K562 (cell line): ENCODE data around the gene SLC34A3. TPM values are rescaled to one million over a fixed set of nuclear protein-coding genes. Genes with fewer than 3 reads are reported as not detected.

ENCODE experiments used
- ARID2 ChIP-seq: fragments of 450-650 bp; IDR thresholded peaks from 2 replicates; pipeline ENCODE4 v1.6.1; 2017; ENCODE audit warnings: antibody characterized with exemption, mild to moderate bottlenecking
- CBX8 ChIP-seq: fragments of 200-600 bp; sonication (generic); IDR thresholded peaks from 2 replicates; pipeline ENCODE4 v1.6.1; 2012; ENCODE audit warnings: borderline replicate concordance, mixed run types, low read depth, mild to moderate bottlenecking, moderate library complexity, mixed read lengths, low read length, control low read depth, inconsistent platforms; ENCODE audit not compliant: poor library complexity, severe bottlenecking; ENCODE audit errors: extremely low read depth
- CREB5 ChIP-seq: fragments of 250-450 bp; sonication (Bioruptor Pico); IDR thresholded peaks from 2 replicates; pipeline ENCODE4 v1.5.0; 2020; ENCODE audit warnings: mild to moderate bottlenecking
- DLX4 ChIP-seq: fragments of 250-450 bp; sonication (Bioruptor Pico); IDR thresholded peaks from 2 replicates; pipeline ENCODE4 v1.6.1; 2021; ENCODE audit warnings: mild to moderate bottlenecking
- EP400 ChIP-seq: fragments of 450-650 bp; IDR thresholded peaks from 2 replicates; pipeline ENCODE4 v1.6.1; 2017; ENCODE audit warnings: antibody characterized with exemption, mild to moderate bottlenecking, moderate library complexity
- FIP1L1 ChIP-seq: fragments of 200-400 bp; formaldehyde crosslinking; IDR thresholded peaks from 2 replicates; pipeline ENCODE4 v1.6.1; 2018; ENCODE audit warnings: mild to moderate bottlenecking, low read depth, low read length; ENCODE audit not compliant: poor library complexity, severe bottlenecking
- KAT2B ChIP-seq: IDR thresholded peaks from one replicate; pipeline ENCODE4 v1.6.1; 2012; ENCODE audit warnings: low read depth, mild to moderate bottlenecking, control low read depth, inconsistent platforms, low read length, moderate library complexity
- KDM5B ChIP-seq: fragments of 200-600 bp; sonication (generic); IDR thresholded peaks from 2 replicates; pipeline ENCODE4 v1.6.1; 2012; ENCODE audit warnings: low read depth, mild to moderate bottlenecking, moderate library complexity, low read length, control low read depth, inconsistent platforms; ENCODE audit not compliant: insufficient replicate concordance
- KLF6 ChIP-seq: fragments of 250-450 bp; sonication (Bioruptor Pico); IDR thresholded peaks from 2 replicates; pipeline ENCODE4 v1.4.0; 2020; ENCODE audit warnings: mild to moderate bottlenecking, moderate library complexity, borderline replicate concordance
- MAFK ChIP-seq: IDR thresholded peaks from 2 replicates; pipeline ENCODE4 v1.6.1; 2011; ENCODE audit warnings: low read length, improper control_type of control experiment
- MXI1 ChIP-seq: IDR thresholded peaks from 2 replicates; pipeline ENCODE4 v1.6.1; 2011; ENCODE audit warnings: low read depth, mild to moderate bottlenecking, improper control_type of control experiment, low read length
- SIN3A ChIP-seq, 2 experiments: fragments of 150-350 bp in 1 of 2; IDR thresholded peaks; 2 replicates each; pipeline ENCODE4 v1.6.1; 2011 to 2016; ENCODE audit warnings: borderline replicate concordance in 2 of 2, low read depth in 2 of 2, low read length in 2 of 2, mild to moderate bottlenecking in 2 of 2, moderate library complexity in 2 of 2; ENCODE audit not compliant: control insufficient read depth in 1 of 2
- SLC30A9 ChIP-seq: fragments of 250-450 bp; sonication (Bioruptor Pico); IDR thresholded peaks from 2 replicates; pipeline ENCODE4 v1.8.0; 2022; ENCODE audit warnings: mild to moderate bottlenecking, moderate library complexity
- SMAD3 ChIP-seq: fragments of 450-650 bp; formaldehyde crosslinking; conservative IDR thresholded peaks from 2 replicates; pipeline ENCODE4 v1.4.0; 2020; ENCODE audit warnings: mild to moderate bottlenecking
- SMARCE1 ChIP-seq: fragments of 450-650 bp; IDR thresholded peaks from 2 replicates; pipeline ENCODE4 v1.7.1; 2016; ENCODE audit warnings: mild to moderate bottlenecking
- TCF7 ChIP-seq: sonication (generic); IDR thresholded peaks from 2 replicates; pipeline ENCODE4 v1.6.1; 2016; ENCODE audit warnings: antibody characterized with exemption, borderline replicate concordance
- UBTF ChIP-seq, 2 experiments: IDR thresholded peaks; 2 replicates each; pipeline ENCODE4 v1.6.1; 2012; ENCODE audit warnings: improper control_type of control experiment in 2 of 2, low read depth in 2 of 2, low read length in 2 of 2, borderline replicate concordance in 1 of 2
- ZFPM2 ChIP-seq: fragments of 250-450 bp; sonication (Bioruptor Pico); IDR thresholded peaks from 2 replicates; pipeline ENCODE4 v1.5.1; 2022; ENCODE audit warnings: mild to moderate bottlenecking
- ZNF197 ChIP-seq: fragments of 200-800 bp; sonication (Bioruptor generic); IDR thresholded peaks from 2 replicates; pipeline ENCODE4 v1.6.1; 2016; ENCODE audit warnings: low read depth, missing genetic modification characterization, missing compliant biosample characterization
- ZNF41 ChIP-seq: fragments of 250-450 bp; sonication (Bioruptor Pico); conservative IDR thresholded peaks from 2 replicates; pipeline ENCODE4 v1.4.0; 2020; ENCODE audit warnings: mild to moderate bottlenecking
- ZNF431 ChIP-seq: sonication (generic); formaldehyde crosslinking; IDR thresholded peaks from 2 replicates; pipeline ENCODE4 v1.8.0; 2022; ENCODE audit warnings: mild to moderate bottlenecking, missing genetic modification reagents
- ZNF445 ChIP-seq: fragments of 250-450 bp; sonication (Bioruptor Pico); IDR thresholded peaks from 2 replicates; pipeline ENCODE4 v1.4.0; 2020; ENCODE audit warnings: low read depth, mild to moderate bottlenecking, moderate library complexity
- ZNF764 ChIP-seq: fragments of 250-450 bp; sonication (Bioruptor Pico); IDR thresholded peaks from 2 replicates; pipeline ENCODE4 v1.4.0; 2020; ENCODE audit warnings: low read depth, mild to moderate bottlenecking, moderate library complexity
- polyA plus RNA-seq, 8 experiments: library from polyadenylated mRNA; depleted of rRNA in 4 of 8; stranded (reverse) in 5 of 8; unstranded in 3 of 8; fragments of >200 nt; fragmentation: Nextera tagmentation in 2 of 8; fragmentation: Illumina TruSeq in 1 of 8; extraction: Ambion mirVana in 2 of 8; extraction: Trizol in 1 of 8; gene quantifications; 2 replicates each; pipeline versions ENCODE4 v1.2.1 to v1.2.3, GENCODE V29; 2011 to 2014; ENCODE audit warnings: inconsistent platforms in 1 of 8, missing spikeins in 1 of 8
- total RNA-seq, 7 experiments: library from RNA; depleted of rRNA in 6 of 7; stranded (reverse); fragments of >200 nt in 6 of 7; fragmentation: Illumina TruSeq in 2 of 7; extraction: Trizol in 2 of 7; gene quantifications; 2 replicates each; pipeline versions ENCODE4 v1.2.1 to v1.2.3, GENCODE V29; 2011 to 2021; ENCODE audit warnings: low replicate concordance in 1 of 7

The SLC34A3 gene
- total and polyA plus RNA-seq, 9 of the 15 experiments (the other 6 are each of a cell fraction or from before 2014, with no cell fraction given): not detected

- TF ChIP-seq SMARCE1 (peak; percentile 93), FIP1L1 (no peak), SMAD3 (CRISPR knock-in tag) (no peak), SIN3A (IDR thresholded peaks at IDR 0.05; ENCODE audit: borderline replicate concordance in 2 of 2, control insufficient read depth in 1 of 2, low read depth in 2 of 2, low read length in 2 of 2) (peak; percentile 78 to 96), KAT2B (no peak), ARID2 (no peak), CREB5 (CRISPR knock-in tag) (no peak), DLX4 (CRISPR knock-in tag) (no peak), ZFPM2 (0 out of 2 replicates have a peak, but pooled peaks have one; percentile 53), ZNF445 (CRISPR knock-in tag) (peak; percentile 26; the same call in 1 of the 2 replicates), UBTF (IDR thresholded peaks at IDR 0.05; ENCODE audit: borderline replicate concordance in 1 of 2, low read depth in 2 of 2, low read length in 2 of 2) (peak in 1 of 2 experiments; percentile 72; a peak in 2 of 4 replicates), ZNF764 (CRISPR knock-in tag) (0 out of 2 replicates have a peak, but pooled peaks have one; percentile 36), KDM5B (peak; percentile 62), ZNF197 (CRISPR knock-in tag) (no peak), KLF6 (CRISPR knock-in tag) (0 out of 2 replicates have a peak, but pooled peaks have one; percentile 58), MAFK (no peak; the same call in 1 of the 2 replicates), TCF7 (peak; percentile 70), ZNF431 (CRISPR knock-in tag) (no peak), ZNF41 (CRISPR knock-in tag) (0 out of 2 replicates have a peak, but pooled peaks have one; percentile 40), EP400 (peak; percentile 49; the same call in 1 of the 2 replicates), SLC30A9 (no peak), MXI1 (0 out of 2 replicates have a peak, but pooled peaks have one; percentile 67), CBX8 (no peak)
Observed at GRCh38 chr9:137218754-137219271, 11.9 kb upstream of the SLC34A3 start (continued).
